HEK293T (cell line): Measurements from ENCODE around the gene FOXC1.

Source experiments
- ARNT ChIP-seq: fragments of 450-650 bp; IDR thresholded peaks from 2 replicates; pipeline ENCODE4 v1.6.1; 2017; ENCODE audit warnings: mild to moderate bottlenecking
- CTBP1 ChIP-seq: fragments of 450-650 bp; IDR thresholded peaks from 2 replicates; pipeline ENCODE4 v1.6.1; 2016; ENCODE audit warnings: borderline replicate concordance
- FOXK2 ChIP-seq: fragments of 450-650 bp; IDR thresholded peaks from 2 replicates; pipeline ENCODE4 v1.6.1; 2016; ENCODE audit warnings: mild to moderate bottlenecking
- FOXM1 ChIP-seq: fragments of 450-650 bp; IDR thresholded peaks from 2 replicates; pipeline ENCODE4 v1.6.1; 2017; ENCODE audit warnings: mild to moderate bottlenecking, borderline replicate concordance
- NFRKB ChIP-seq: fragments of 450-650 bp; IDR thresholded peaks from 2 replicates; pipeline ENCODE4 v1.6.1; 2016; ENCODE audit warnings: mild to moderate bottlenecking, moderate library complexity
- SP1 ChIP-seq: fragments of 450-650 bp; IDR thresholded peaks from 2 replicates; pipeline ENCODE4 v1.6.1; 2017
- SUZ12 ChIP-seq: fragments of 450-650 bp; IDR thresholded peaks from 2 replicates; pipeline ENCODE4 v1.6.1; 2016; ENCODE audit warnings: mild to moderate bottlenecking
- ZNF384 ChIP-seq: fragments of 450-650 bp; IDR thresholded peaks from 2 replicates; pipeline ENCODE4 v1.6.1; 2016

- TF ChIP-seq FOXK2 (no peak), CTBP1 (no peak), FOXM1 (no peak), SP1 (no peak), ZNF384 (no peak), ARNT (no peak), NFRKB (no peak), SUZ12 (no peak)
These were observed 994 bp downstream of the FOXC1 start for GRCh38 chr6:1610497-1611321.
